Measurements from ENCODE around the gene FITM1.

DNA sequence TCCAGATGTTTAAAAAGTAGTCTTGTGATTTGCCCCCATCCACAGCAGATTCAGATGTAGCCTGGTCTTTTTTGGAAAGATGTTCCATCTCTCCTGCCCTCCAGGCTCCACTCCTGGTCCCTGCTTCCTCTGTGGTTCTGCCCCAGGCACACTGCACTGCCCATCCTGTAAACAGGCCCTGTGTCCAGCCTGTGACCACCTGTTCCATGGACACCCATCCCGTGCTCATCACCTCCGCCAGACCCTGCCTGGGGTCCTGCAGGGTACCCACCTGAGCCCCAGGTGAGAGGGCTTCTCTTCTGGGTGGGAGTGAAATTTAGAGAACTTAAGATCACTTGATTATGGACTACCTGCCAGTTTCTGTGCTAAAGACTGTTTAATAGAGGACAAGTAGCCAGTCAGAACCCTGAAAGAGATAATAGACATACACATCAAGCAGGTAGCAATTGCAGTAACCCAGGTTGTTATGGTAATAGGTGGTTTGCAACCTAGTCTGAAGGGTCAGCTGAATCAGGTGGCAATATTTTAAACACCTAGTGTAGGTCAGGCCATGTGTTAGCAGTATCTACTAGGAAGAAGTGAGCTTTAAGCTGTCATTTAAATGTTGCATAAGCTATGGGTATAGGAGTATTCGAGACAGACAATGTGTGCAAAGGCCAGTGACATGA, 19.0 kb downstream of the FITM1 start:
- TF ChIP-seq EZH2 (IDR thresholded peaks at IDR 0.05) (no peak), POLR2AphosphoS5 (IDR thresholded peaks at IDR 0.05; ENCODE audit: borderline replicate concordance, low read depth, low read length) (no peak), FOXP2 (optimal IDR thresholded peaks at IDR 0.05; ENCODE audit: control extremely low read depth, extremely low read length, insufficient read depth) (no peak)

All from SK-N-MC (cell line).